ENCODE data around the gene PARD3. TPM values are rescaled to one million over a fixed set of nuclear protein-coding genes. Genes with fewer than 3 reads are reported as not detected.

PARD3 gene
- total RNA-seq, 1 donor from 2014 or later, result 1.7 TPM

- H3K36me3 Mint-ChIP-seq (ENCODE audit: low read depth), result no peaks in the 10 kb centered on the region
- H3K4me1 Mint-ChIP-seq (ENCODE audit: low read depth), result no peaks in the 10 kb centered on the region
- peaks cover 4% of the 10 kb centered on the region for H3K27me3 Mint-ChIP-seq (ENCODE audit: insufficient read depth)
- no peak for DNase-seq (ENCODE audit: low spot score)
- H3K4me3 Mint-ChIP-seq, result no peak overlapping the region
- H3K9me3 Mint-ChIP-seq, result no peaks in the 10 kb centered on the region
- intact Hi-C loops (cut with micrococcal nuclease), result no loop called here
- no peak overlapping the region for H3K27ac Mint-ChIP-seq
These were observed 621.0 kb downstream of the PARD3 start for GRCh38 chr10:34193931-34194626.

GRCh38 chr10:34192646-34193045 lies 622.5 kb downstream of the PARD3 start:
- Mint-ChIP-seq H3K4me1 (ENCODE audit: low read depth) (no peaks in the 10 kb centered on the region), H3K4me3 (no peak overlapping the region), H3K36me3 (ENCODE audit: low read depth) (no peaks in the 10 kb centered on the region), H3K9me3 (no peaks in the 10 kb centered on the region), H3K27me3 (ENCODE audit: insufficient read depth) (peaks cover 4% of the 10 kb centered on the region), H3K27ac (no peak overlapping the region)
- intact Hi-C loops (cut with micrococcal nuclease), result no loop called here
- DNase-seq (ENCODE audit: low spot score), result no peak

- H3K27ac Mint-ChIP-seq, result no peak overlapping the region
- no peaks in the 10 kb centered on the region for H3K9me3 Mint-ChIP-seq
- DNase-seq (ENCODE audit: low spot score), result no peak
- no peaks in the 10 kb centered on the region for H3K4me1 Mint-ChIP-seq (ENCODE audit: low read depth)
- no peaks in the 10 kb centered on the region for H3K36me3 Mint-ChIP-seq (ENCODE audit: low read depth)
- intact Hi-C loops (cut with micrococcal nuclease), result no loop called here
- no peak overlapping the region for H3K4me3 Mint-ChIP-seq
- H3K27me3 Mint-ChIP-seq (ENCODE audit: insufficient read depth), result peaks cover 4% of the 10 kb centered on the region
These were observed 623.7 kb downstream of the PARD3 start for GRCh38 chr10:34191406-34191805.

GRCh38 chr10:34190580-34190979 lies 624.5 kb downstream of the PARD3 start:
- H3K4me3 Mint-ChIP-seq, result no peak overlapping the region

GRCh38 chr10:34189830-34190229 lies 625.3 kb downstream of the PARD3 start:
- intact Hi-C loops (cut with micrococcal nuclease), result no loop called here
- peaks cover 2% of the 10 kb centered on the region for H3K27me3 Mint-ChIP-seq (ENCODE audit: insufficient read depth)
- no peak for DNase-seq (ENCODE audit: low spot score)
- no peaks in the 10 kb centered on the region for H3K4me1 Mint-ChIP-seq (ENCODE audit: low read depth)
- H3K4me3 Mint-ChIP-seq, result no peak overlapping the region
- no peaks in the 10 kb centered on the region for H3K36me3 Mint-ChIP-seq (ENCODE audit: low read depth)
- no peaks in the 10 kb centered on the region for H3K9me3 Mint-ChIP-seq
- no peak overlapping the region for H3K27ac Mint-ChIP-seq

More at GRCh38 chr10:34190580-34190979, 624.5 kb downstream of the PARD3 start:
- H3K36me3 Mint-ChIP-seq (ENCODE audit: low read depth), result no peaks in the 10 kb centered on the region
- intact Hi-C loops (cut with micrococcal nuclease), result no loop called here
- H3K27ac Mint-ChIP-seq, result no peak overlapping the region
- DNase-seq (ENCODE audit: low spot score), result no peak
- peaks cover 2% of the 10 kb centered on the region for H3K27me3 Mint-ChIP-seq (ENCODE audit: insufficient read depth)
- no peaks in the 10 kb centered on the region for H3K9me3 Mint-ChIP-seq
- H3K4me1 Mint-ChIP-seq (ENCODE audit: low read depth), result no peaks in the 10 kb centered on the region

- Mint-ChIP-seq H3K4me3 (no peak overlapping the region), H3K27me3 (ENCODE audit: insufficient read depth) (peaks cover 2% of the 10 kb centered on the region), H3K36me3 (ENCODE audit: low read depth) (no peaks in the 10 kb centered on the region), H3K9me3 (no peaks in the 10 kb centered on the region), H3K4me1 (ENCODE audit: low read depth) (no peaks in the 10 kb centered on the region), H3K27ac (no peak overlapping the region)
- intact Hi-C loops (cut with micrococcal nuclease), result no loop called here
- no peak for DNase-seq (ENCODE audit: low spot score)
These were observed 626.9 kb downstream of the PARD3 start for GRCh38 chr10:34188221-34188620.

GRCh38 chr10:34187201-34187600 lies 627.9 kb downstream of the PARD3 start:
- Mint-ChIP-seq H3K4me1 (ENCODE audit: low read depth) (no peaks in the 10 kb centered on the region), H3K27ac (no peak overlapping the region), H3K36me3 (ENCODE audit: low read depth) (no peaks in the 10 kb centered on the region), H3K9me3 (no peaks in the 10 kb centered on the region), H3K4me3 (no peak overlapping the region), H3K27me3 (ENCODE audit: insufficient read depth) (peaks cover 2% of the 10 kb centered on the region)
- intact Hi-C loops (cut with micrococcal nuclease), result no loop called here
- no peak for DNase-seq (ENCODE audit: low spot score)

- no peak for DNase-seq (ENCODE audit: low spot score)
- intact Hi-C loops (cut with micrococcal nuclease), result no loop called here
- Mint-ChIP-seq H3K4me1 (ENCODE audit: low read depth) (no peaks in the 10 kb centered on the region), H3K27ac (no peak overlapping the region), H3K27me3 (ENCODE audit: insufficient read depth) (peaks cover 2% of the 10 kb centered on the region), H3K9me3 (no peaks in the 10 kb centered on the region), H3K4me3 (no peak overlapping the region), H3K36me3 (ENCODE audit: low read depth) (no peaks in the 10 kb centered on the region)
These were observed 628.4 kb downstream of the PARD3 start for GRCh38 chr10:34186745-34187144.

- H3K27ac Mint-ChIP-seq, result no peak overlapping the region
- no peaks in the 10 kb centered on the region for H3K36me3 Mint-ChIP-seq (ENCODE audit: low read depth)
- DNase-seq (ENCODE audit: low spot score), result no peak
- no peak overlapping the region for H3K4me3 Mint-ChIP-seq
- peaks cover 2% of the 10 kb centered on the region for H3K27me3 Mint-ChIP-seq (ENCODE audit: insufficient read depth)
- no peaks in the 10 kb centered on the region for H3K9me3 Mint-ChIP-seq
- no peaks in the 10 kb centered on the region for H3K4me1 Mint-ChIP-seq (ENCODE audit: low read depth)
- intact Hi-C loops (cut with micrococcal nuclease), result no loop called here
These were observed 629.1 kb downstream of the PARD3 start for GRCh38 chr10:34185998-34186397.

GRCh38 chr10:34184939-34185386 lies 630.1 kb downstream of the PARD3 start:
- H3K27me3 Mint-ChIP-seq (ENCODE audit: insufficient read depth), result peaks cover 2% of the 10 kb centered on the region
- intact Hi-C loops (cut with micrococcal nuclease), result no loop called here
- H3K36me3 Mint-ChIP-seq (ENCODE audit: low read depth), result no peaks in the 10 kb centered on the region
- H3K4me1 Mint-ChIP-seq (ENCODE audit: low read depth), result no peaks in the 10 kb centered on the region
- H3K27ac Mint-ChIP-seq, result no peak overlapping the region
- no peaks in the 10 kb centered on the region for H3K9me3 Mint-ChIP-seq
- no peak for DNase-seq (ENCODE audit: low spot score)
- H3K4me3 Mint-ChIP-seq, result no peak overlapping the region

- no peak for DNase-seq (ENCODE audit: low spot score)
- Mint-ChIP-seq H3K4me1 (ENCODE audit: low read depth) (no peaks in the 10 kb centered on the region), H3K27me3 (ENCODE audit: insufficient read depth) (no peaks in the 10 kb centered on the region), H3K27ac (no peak overlapping the region), H3K4me3 (no peak overlapping the region), H3K36me3 (ENCODE audit: low read depth) (no peaks in the 10 kb centered on the region), H3K9me3 (no peaks in the 10 kb centered on the region)
- intact Hi-C loops (cut with micrococcal nuclease), result no loop called here
These were observed 630.7 kb downstream of the PARD3 start for GRCh38 chr10:34184397-34184796.

GRCh38 chr10:34183016-34183796 lies 631.9 kb downstream of the PARD3 start:
- Mint-ChIP-seq H3K4me3 (no peak overlapping the region), H3K27ac (no peak overlapping the region), H3K36me3 (ENCODE audit: low read depth) (no peaks in the 10 kb centered on the region), H3K27me3 (ENCODE audit: insufficient read depth) (no peaks in the 10 kb centered on the region), H3K4me1 (ENCODE audit: low read depth) (no peaks in the 10 kb centered on the region), H3K9me3 (no peaks in the 10 kb centered on the region)
- intact Hi-C loops (cut with micrococcal nuclease), result no loop called here
- DNase-seq (ENCODE audit: low spot score), result no peak

- no peaks in the 10 kb centered on the region for H3K9me3 Mint-ChIP-seq
- H3K36me3 Mint-ChIP-seq (ENCODE audit: low read depth), result no peaks in the 10 kb centered on the region
- H3K27ac Mint-ChIP-seq, result no peak overlapping the region
- intact Hi-C loops (cut with micrococcal nuclease), result no loop called here
- H3K4me1 Mint-ChIP-seq (ENCODE audit: low read depth), result no peaks in the 10 kb centered on the region
- H3K27me3 Mint-ChIP-seq (ENCODE audit: insufficient read depth), result peaks cover 6% of the 10 kb centered on the region
- DNase-seq (ENCODE audit: low spot score), result no peak
- no peak overlapping the region for H3K4me3 Mint-ChIP-seq
These were observed 633.4 kb downstream of the PARD3 start for GRCh38 chr10:34181553-34182300.

Data from activated T-helper 1 cell treated with anti-CD3 and anti-CD28 coated beads, Interleukin-12 subunit alpha, Interleukin-12 subunit beta, Interleukin-2, Interleukin-4 antibody, amounts not matched to agents 30 ng/mL and 10 ng/mL and 1 ng/mL, durations not matched to agents 14 hours and 24 hours and 36 hours (primary cell).